ENCODE data around the gene HS6ST1. TPM values are rescaled to one million over a fixed set of nuclear protein-coding genes. Genes with fewer than 3 reads are reported as not detected.

HS6ST1 gene
- total and polyA plus RNA-seq, 7 donors, result 12.0 to 27.4 (median 17.1) TPM

GRCh38 chr2:128324008-128324896, 5.6 kb upstream of the HS6ST1 start:
- Histone ChIP-seq H3K4me3 (no peak overlapping the region), H3K9me3 (no peaks in the 10 kb centered on the region), H3K27ac (peak overlapping the region; percentile 50 to 89 (median 74)), H3K4me1 (peaks cover 0 to 46% (median 30%) of the 10 kb centered on the region in 4 donors), H3K27me3 (no peaks in the 10 kb centered on the region), H3K36me3 (no peaks in the 10 kb centered on the region)
- WGBS, 2 donors, result 86 to 93% methylated on average over 11 of the region's 11 CpGs
- intact Hi-C loops (cut with DNase I), result loop anchor here (5.0 to 10.0 kb wide), 3 partner anchors 87 to 1551 kb away; no protein-coding TSS in a partner anchor
- TF ChIP-seq EP300 (IDR thresholded peaks at IDR 0.05) (no peak), POLR2A (IDR thresholded peaks at IDR 0.05) (no peak), POLR2AphosphoS5 (IDR thresholded peaks at IDR 0.05) (no peak)
- TF ChIP-seq, protein P1, sequence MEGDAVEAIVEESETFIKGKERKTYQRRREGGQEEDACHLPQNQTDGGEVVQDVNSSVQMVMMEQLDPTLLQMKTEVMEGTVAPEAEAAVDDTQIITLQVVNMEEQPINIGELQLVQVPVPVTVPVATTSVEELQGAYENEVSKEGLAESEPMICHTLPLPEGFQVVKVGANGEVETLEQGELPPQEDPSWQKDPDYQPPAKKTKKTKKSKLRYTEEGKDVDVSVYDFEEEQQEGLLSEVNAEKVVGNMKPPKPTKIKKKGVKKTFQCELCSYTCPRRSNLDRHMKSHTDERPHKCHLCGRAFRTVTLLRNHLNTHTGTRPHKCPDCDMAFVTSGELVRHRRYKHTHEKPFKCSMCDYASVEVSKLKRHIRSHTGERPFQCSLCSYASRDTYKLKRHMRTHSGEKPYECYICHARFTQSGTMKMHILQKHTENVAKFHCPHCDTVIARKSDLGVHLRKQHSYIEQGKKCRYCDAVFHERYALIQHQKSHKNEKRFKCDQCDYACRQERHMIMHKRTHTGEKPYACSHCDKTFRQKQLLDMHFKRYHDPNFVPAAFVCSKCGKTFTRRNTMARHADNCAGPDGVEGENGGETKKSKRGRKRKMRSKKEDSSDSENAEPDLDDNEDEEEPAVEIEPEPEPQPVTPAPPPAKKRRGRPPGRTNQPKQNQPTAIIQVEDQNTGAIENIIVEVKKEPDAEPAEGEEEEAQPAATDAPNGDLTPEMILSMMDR (IDR thresholded peaks at IDR 0.05), result no peak
- DNase-seq, result peak; percentile 56

DNA sequence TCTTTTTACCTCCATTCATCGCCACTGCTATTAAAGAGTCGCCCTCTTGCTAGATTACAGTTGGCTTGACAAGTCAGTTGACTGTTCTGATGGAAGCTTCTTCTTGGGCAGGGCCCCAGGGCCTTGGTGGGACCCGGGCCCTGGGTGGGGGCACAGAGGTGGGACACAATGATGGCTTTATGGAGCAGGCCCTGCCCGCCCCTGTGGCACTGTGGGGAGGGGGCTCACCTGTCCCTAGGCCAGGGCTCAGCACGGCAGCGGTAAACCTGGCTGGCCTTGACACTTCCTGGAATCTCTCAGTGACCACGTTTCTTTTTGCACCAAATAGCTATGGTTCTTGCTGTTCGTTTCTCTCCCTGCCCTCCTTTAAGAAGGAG, 4.9 kb upstream of the HS6ST1 start:
- H3K4me1 ChIP-seq, result peaks cover 0 to 49% (median 33%) of the 10 kb centered on the region in 4 donors

DNA sequence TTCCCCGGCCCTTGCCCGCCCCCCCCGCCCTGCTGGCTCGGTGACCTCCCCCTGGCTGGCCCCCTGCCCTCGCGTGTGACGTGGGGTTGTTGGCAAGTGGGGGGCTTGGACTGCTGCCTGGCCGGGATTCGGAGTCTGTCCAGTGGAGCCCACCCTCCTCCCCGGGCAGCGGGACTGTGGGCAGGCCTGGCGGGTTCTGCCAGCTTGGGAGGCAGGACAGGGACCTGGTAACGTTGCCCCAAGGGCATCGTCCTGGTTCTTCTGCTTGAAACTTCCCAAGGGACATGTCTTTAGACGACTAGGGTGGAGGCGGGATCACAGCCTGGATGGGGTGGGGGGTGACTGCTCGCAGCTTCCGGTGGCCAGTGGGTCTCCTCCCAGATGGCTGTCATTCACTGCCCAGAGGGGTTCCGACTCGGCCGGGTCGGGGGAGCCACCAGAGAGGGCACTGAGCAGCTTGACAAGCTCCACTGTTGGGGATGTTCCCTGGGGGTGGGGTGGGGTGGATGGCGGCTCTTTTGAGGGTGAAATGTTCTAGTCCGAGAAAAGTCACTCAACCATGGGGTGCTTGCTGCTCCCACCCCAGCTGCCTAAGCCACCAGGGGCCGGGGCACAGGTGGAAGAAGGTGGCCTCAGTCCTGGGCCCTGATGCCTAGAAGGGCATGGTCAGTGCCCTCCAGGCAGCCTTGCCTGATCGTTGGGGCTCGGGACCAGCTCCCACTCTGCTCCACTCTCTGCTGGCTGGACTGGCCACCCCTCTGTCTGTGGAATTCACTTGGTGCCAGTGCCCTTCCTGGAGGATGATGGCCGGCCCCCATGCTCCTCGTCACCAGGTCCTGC, 4.3 kb upstream of the HS6ST1 start:
- Histone ChIP-seq H3K4me1 (peaks cover 0 to 49% (median 33%) of the 10 kb centered on the region in 4 donors), H3K27ac (peak overlapping the region; percentile 56 to 89 (median 83)), H3K36me3 (no peaks in the 10 kb centered on the region), H3K9me3 (no peaks in the 10 kb centered on the region), H3K4me3 (peak overlapping the region; percentile 34 to 81 (median 54)), H3K27me3 (no peaks in the 10 kb centered on the region)
- DNase-seq, result peak; percentile 75
- intact Hi-C loops (cut with DNase I), result loop anchor here (2.0 to 10.0 kb wide), 4 partner anchors 52 to 1552 kb away; no protein-coding TSS in a partner anchor
- WGBS, 2 donors, result 62 to 69% methylated on average over 29 of the region's 29 CpGs
- no peak for TF ChIP-seq POLR2A (IDR thresholded peaks at IDR 0.05)
- TF ChIP-seq, protein P1 (IDR thresholded peaks at IDR 0.05), result no peak
- no peak for TF ChIP-seq POLR2AphosphoS5 (IDR thresholded peaks at IDR 0.05)
- TF ChIP-seq EP300 (IDR thresholded peaks at IDR 0.05), result no peak

More for the DNA sequence above, 4.9 kb upstream of the HS6ST1 start:
- Histone ChIP-seq H3K27ac (peak overlapping the region; percentile 11 to 89 (median 83)), H3K9me3 (no peaks in the 10 kb centered on the region), H3K27me3 (no peaks in the 10 kb centered on the region), H3K36me3 (no peaks in the 10 kb centered on the region), H3K4me3 (no peak overlapping the region)
- intact Hi-C loops (cut with DNase I), result loop anchor here (2.0 to 10.0 kb wide), 4 partner anchors 51 to 1551 kb away; no protein-coding TSS in a partner anchor
- TF ChIP-seq, protein P1 (IDR thresholded peaks at IDR 0.05), result no peak
- TF ChIP-seq EP300 (IDR thresholded peaks at IDR 0.05) (no peak), POLR2AphosphoS5 (IDR thresholded peaks at IDR 0.05) (no peak), POLR2A (IDR thresholded peaks at IDR 0.05) (no peak)
- WGBS, 2 donors, result 86 to 88% methylated on average over 8 of the region's 8 CpGs
- peak; percentile 63 for DNase-seq

DNA sequence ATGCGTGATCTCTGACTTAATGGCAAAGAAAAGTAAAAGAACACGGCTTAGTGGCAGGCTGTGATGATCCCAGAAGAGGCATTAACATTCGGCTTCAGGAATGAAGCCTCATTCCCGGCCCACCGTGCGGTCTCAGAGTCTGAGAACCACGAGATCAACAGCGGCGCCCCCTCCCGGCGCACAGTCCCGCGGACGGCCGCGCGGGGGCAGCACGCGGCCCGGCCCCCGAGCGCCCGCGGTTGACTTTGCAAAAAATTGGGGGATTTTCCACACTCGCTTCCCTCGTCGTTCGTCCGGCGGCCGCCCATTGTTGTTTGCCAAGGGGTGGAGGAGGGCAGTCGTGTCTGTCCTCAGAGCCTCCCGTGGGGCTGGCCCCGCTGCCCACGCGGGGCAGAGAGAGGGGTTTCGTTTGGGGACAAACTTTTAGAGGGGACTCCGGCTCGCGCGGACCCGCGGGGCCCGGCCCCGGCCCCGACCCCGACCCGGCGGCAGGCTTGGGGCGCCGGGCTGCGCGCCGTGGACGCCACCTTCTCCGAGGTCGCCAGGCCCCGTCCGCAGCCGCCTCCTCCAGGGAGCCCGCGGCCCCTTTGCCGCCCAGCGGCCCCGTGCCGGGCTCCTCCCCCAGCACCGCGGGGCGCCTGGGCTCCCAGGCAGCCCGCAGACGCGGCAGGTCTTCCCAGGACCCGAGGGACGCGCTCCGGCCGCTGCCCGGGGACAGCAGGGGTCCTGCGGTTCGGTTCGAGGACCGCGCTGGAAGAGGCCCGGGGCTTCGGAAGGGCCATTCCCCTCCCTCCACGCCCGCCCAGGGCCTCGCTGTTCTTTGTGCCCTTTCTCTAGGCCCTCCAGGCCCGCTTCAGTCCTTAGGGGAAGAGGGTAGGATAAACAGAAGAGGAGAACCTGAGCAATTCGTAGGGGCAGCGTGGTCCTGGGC, 3.4 kb upstream of the HS6ST1 start:
- Histone ChIP-seq H3K27ac (peak overlapping the region; percentile 56 to 89 (median 83)), H3K9me3 (no peaks in the 10 kb centered on the region), H3K36me3 (no peaks in the 10 kb centered on the region), H3K4me1 (peaks cover 0 to 52% (median 38%) of the 10 kb centered on the region in 4 donors), H3K27me3 (no peaks in the 10 kb centered on the region), H3K4me3 (peak overlapping the region; percentile 34 to 81 (median 54))
- DNase-seq, result peak; percentile 93
- intact Hi-C loops (cut with DNase I), result loop anchor here (2.0 to 10.0 kb wide), 5 partner anchors 53 to 1553 kb away; no protein-coding TSS in a partner anchor
- WGBS, 2 donors, result 2 to 4% methylated on average over 91 of the region's 91 CpGs
- TF ChIP-seq POLR2A (IDR thresholded peaks at IDR 0.05), result no peak
- no peak for TF ChIP-seq EP300 (IDR thresholded peaks at IDR 0.05)
- TF ChIP-seq, protein P1 (IDR thresholded peaks at IDR 0.05), result peak in 3 of 4 experiments; percentile 6 to 95 (median 52)
- TF ChIP-seq POLR2AphosphoS5 (IDR thresholded peaks at IDR 0.05), result peak; percentile 19 to 77 (median 66)
